Measurements from ENCODE around the gene SV2A.
"Not testable (repeated sequence)": the region's sequence is repeated elsewhere in the genome, so short reads cannot be mapped to it uniquely, and the experiment has no call there.

Gene SV2A

DNA sequence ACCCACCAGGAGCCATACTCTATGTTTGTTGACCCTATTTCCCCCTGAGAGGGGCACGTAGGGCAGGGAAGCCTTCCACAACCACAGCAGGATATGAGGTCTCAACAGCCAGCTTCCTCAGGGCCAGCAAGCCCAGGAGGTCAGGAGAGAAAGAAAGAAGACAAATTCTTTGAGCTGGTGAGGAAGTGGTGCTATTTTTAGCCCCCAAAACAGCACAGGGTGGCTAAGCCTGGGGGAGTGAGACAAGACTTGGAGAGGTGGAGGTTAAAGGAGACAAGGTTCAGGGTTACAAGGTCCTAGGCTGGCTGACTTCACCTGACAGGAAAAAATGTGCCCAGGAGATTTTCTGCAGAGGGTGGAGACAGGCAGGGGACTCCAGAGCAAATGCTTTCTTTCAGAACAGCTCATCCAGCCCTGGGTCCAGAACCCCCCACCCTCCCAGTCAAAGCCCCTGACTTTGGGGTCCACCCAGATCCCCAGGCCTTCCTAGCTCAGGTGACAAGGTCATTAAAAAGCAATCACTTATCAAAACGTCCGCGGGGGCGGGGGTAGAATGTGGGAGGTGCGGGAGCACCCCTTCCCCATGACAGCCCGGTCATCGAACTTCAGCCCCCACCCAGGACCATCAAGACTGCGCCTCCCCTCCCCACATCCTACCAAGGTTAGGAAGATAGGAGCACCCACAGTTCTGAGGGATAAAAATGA is 1.3 kb downstream of the SV2A start:
- Mint-ChIP-seq H3K27me3 (peaks cover 48% of the 10 kb centered on the region), H3K4me3 (peak overlapping the region; percentile 15), H3K36me3 (no peaks in the 10 kb centered on the region), H3K27ac (no peak overlapping the region), H3K4me1 (peaks cover 26% of the 10 kb centered on the region), H3K9me3 (no peaks in the 10 kb centered on the region)
- peak; percentile 35 for ATAC-seq

- H3K27ac Mint-ChIP-seq: no peak overlapping the region
- peaks cover 56% of the 10 kb centered on the region for H3K27me3 Mint-ChIP-seq
- H3K4me3 Mint-ChIP-seq: peak overlapping the region; percentile 15
- H3K9me3 Mint-ChIP-seq: no peaks in the 10 kb centered on the region
- H3K4me1 Mint-ChIP-seq: peaks cover 26% of the 10 kb centered on the region
- ATAC-seq: no peak
- no peaks in the 10 kb centered on the region for H3K36me3 Mint-ChIP-seq
Observed at GRCh38 chr1:149915429-149916192, 2.0 kb downstream of the SV2A start.

- peaks cover 65% of the 10 kb centered on the region for H3K27me3 Mint-ChIP-seq
- no peak overlapping the region for H3K27ac Mint-ChIP-seq
- no peak for ATAC-seq
- peaks cover 26% of the 10 kb centered on the region for H3K4me1 Mint-ChIP-seq
- no peak overlapping the region for H3K4me3 Mint-ChIP-seq
- H3K36me3 Mint-ChIP-seq: no peaks in the 10 kb centered on the region
- H3K9me3 Mint-ChIP-seq: no peaks in the 10 kb centered on the region
Observed at GRCh38 chr1:149914545-149914944, 3.1 kb downstream of the SV2A start.

DNA sequence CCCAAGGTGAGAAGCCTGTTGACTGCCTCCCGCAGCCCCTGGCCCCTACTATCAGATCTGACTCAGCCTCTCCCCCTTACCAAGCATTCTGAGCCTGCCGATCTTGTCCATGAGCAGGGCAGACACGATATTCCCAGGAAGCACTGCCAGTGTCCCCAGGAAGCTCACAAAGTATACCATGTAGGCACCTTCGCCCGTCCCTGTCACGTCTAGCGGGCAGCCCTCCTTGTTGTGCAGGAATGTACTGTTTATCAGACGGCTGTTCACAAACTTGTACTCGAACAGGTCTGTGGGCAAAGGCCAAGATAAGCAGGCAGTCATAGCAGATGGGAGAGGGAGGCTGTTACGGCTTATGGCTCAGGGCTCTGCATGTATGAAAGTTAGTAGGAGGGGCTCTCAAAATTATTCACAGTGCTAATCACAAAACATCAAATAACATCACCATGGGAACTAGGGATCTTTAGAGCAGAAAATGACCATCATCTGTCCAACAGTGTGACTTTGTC is 11.0 kb downstream of the SV2A start:
- Mint-ChIP-seq H3K9me3 (no peaks in the 10 kb centered on the region), H3K27me3 (peaks cover 40% of the 10 kb centered on the region), H3K36me3 (peaks cover 5% of the 10 kb centered on the region), H3K27ac (no peak overlapping the region), H3K4me3 (no peak overlapping the region), H3K4me1 (no peaks in the 10 kb centered on the region)
- no peak for ATAC-seq

DNA sequence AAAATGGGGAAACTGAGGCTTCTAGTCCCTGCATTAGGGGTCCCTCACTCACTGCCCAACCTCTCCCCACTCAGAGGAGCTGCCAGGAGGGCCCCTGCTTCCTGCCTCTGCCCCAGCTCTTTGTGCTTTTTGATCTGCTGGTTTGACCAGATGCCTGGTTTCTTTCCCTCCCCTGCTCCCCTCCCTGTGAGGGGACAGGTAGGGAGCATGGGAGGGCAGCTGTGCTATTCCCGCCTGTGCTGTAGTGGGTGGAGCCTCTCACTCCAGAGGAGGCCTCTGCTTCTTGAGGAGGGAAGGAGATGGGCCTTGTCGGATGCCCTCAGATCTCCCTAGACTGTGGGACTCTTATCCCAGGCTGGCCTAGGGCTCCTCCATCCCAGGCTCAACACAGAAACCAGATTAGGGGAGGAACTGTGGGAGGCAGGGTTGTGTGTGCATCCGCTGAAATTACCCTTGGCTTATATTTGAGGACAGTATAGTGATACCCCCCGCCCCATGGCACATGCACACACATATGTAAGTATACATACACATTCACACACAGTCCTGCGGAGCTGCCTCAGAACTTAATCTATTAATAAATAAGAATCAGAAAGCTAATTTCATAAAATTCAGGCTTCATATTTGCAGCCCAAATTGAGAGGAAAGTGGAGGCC is 13.7 kb downstream of the SV2A start:
- H3K27me3 Mint-ChIP-seq: peaks cover 14% of the 10 kb centered on the region
- ATAC-seq: no peak
- H3K27ac Mint-ChIP-seq: no peak overlapping the region
- H3K4me3 Mint-ChIP-seq: no peak overlapping the region
- peaks cover 5% of the 10 kb centered on the region for H3K36me3 Mint-ChIP-seq
- no peaks in the 10 kb centered on the region for H3K9me3 Mint-ChIP-seq
- peaks cover 11% of the 10 kb centered on the region for H3K4me1 Mint-ChIP-seq

DNA sequence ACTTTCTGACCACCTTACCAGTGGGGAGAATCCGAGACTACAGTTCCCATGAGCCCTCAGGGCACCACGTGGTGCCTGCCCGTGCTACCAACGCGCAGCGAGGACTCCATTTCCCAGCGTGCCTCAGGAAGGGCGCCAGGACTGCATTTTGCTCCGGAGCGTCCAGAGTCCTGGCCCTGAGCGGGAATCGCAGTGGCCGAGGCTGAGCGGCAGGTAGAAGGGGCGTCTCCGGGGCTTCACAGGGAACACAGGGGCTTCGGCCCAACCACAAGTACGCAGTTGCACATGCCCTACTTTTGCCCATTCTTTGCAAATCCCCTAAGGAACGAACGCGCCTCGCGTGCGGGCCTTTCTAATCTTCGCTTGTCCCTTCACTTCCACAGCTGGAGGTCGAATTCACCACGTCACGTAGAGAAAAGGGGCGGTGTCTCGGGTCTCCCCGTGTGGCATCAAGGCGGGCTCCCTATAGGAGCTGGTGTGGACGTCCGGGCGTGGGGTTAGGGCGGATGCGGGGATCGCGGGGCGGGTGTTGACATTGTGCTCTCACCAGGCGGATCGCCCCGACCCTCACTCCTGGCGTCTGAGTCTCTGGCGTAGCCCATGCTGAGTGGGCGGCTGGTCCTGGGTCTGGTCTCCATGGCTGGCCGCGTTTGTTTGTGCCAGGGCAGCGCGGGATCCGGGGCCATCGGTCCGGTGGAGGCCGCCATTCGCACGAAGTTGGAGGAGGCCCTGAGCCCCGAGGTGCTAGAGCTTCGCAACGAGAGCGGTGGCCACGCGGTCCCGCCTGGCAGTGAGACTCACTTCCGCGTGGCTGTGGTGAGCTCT is 18.0 kb downstream of the SV2A start, which contains the start of gene BOLA1:
Gene BOLA1, plus strand, starts transcription at position 109 of the 825 bp plus-strand sequence. Its CDS starts 492 bp downstream, at position 601.
- peaks cover 14% of the 10 kb centered on the region for H3K4me1 Mint-ChIP-seq

DNA sequence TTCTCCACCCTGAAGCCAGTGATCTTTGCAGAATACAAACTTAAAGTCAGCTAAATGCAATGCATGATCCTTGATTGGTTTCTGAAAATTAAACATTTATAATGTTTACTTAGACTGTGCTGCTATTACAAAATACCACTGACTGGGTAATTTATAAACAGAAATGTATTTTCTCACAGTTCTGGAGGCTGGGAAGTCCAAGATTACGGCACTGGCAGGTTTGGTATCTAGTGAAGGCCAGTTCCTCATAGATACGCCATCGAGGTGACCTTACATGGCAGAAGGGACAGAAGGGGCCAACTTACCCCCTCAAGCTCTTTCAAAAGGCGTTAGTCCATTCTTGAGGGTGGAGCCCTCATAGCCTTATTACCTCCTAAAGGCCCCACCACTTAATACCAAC is 21.1 kb downstream of the SV2A start:
- no peaks in the 10 kb centered on the region for H3K9me3 Mint-ChIP-seq
- no peak overlapping the region for H3K27ac Mint-ChIP-seq
- H3K36me3 Mint-ChIP-seq: no peaks in the 10 kb centered on the region
- ATAC-seq: no peak
- H3K27me3 Mint-ChIP-seq: no peaks in the 10 kb centered on the region
- H3K4me1 Mint-ChIP-seq: peaks cover 14% of the 10 kb centered on the region
- H3K4me3 Mint-ChIP-seq: no peak overlapping the region

More for the DNA sequence above, 18.0 kb downstream of the SV2A start, which contains the start of gene BOLA1:
- H3K4me3 Mint-ChIP-seq: peak within 1 kb of the TSS; percentile 81
- peak; percentile 99 for ATAC-seq
- no peaks in the 10 kb centered on the region for H3K27me3 Mint-ChIP-seq
- no peaks in the 10 kb centered on the region for H3K9me3 Mint-ChIP-seq
- H3K36me3 Mint-ChIP-seq: peaks cover 5% of the 10 kb centered on the region
- peak within 1 kb of the TSS; percentile 72 for H3K27ac Mint-ChIP-seq

DNA sequence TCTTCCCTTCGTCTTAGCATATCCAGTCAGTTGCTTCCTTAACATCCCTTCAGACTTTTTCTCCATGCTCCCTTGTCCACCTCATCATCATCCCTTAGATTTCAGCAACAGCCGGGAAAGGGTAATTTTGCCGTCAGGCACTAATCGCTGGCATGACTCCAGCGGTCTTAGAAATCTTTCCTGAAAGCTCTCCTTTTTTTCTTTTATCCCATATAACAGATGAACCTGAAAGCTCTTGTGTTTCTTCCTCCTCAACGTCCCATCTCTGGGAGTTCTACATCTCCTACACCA is 28.7 kb downstream of the SV2A start:
- Mint-ChIP-seq H3K27me3 (no peaks in the 10 kb centered on the region), H3K4me3 (no peak overlapping the region), H3K36me3 (no peaks in the 10 kb centered on the region), H3K4me1 (no peaks in the 10 kb centered on the region), H3K27ac (no peak overlapping the region), H3K9me3 (no peaks in the 10 kb centered on the region)
- ATAC-seq: no peak

DNA sequence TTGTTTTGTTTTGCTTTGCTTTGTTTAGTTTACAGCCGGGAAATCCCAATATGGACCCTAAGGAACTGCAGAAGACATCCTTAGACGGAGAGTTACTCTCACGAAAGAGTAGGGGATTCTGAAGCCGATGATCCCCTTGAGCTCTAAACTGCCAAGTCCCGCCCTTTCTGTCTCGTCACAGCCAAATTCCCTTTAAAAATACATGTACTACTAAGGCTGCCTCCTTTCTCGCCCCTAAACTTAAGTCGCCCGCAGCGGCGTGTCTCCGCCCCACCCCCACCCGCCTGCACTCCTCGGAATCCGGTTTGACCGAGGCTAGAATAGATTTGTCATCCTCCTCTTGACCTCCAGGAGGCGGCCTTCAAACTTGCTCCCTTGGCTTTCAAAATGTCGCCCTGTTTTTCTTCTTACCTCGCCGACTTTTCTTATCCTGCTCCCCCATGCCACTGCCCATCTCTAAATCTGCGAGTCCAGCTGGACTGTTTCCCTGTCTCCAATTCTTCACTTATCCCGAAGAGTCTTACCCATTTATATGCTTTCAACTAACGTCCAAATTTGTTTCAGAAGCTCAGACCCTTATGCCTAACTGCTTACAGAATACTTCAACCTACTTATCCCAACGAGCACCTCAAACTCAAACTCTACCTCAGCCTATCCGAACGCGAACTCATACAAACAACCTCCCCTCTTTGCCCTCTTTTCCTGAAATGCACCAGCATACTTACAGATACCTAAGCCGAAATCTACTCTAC is 29.2 kb downstream of the SV2A start:
- Mint-ChIP-seq H3K4me3 (no peak overlapping the region), H3K4me1 (no peaks in the 10 kb centered on the region), H3K9me3 (no peaks in the 10 kb centered on the region), H3K27ac (no peak overlapping the region), H3K27me3 (no peaks in the 10 kb centered on the region), H3K36me3 (no peaks in the 10 kb centered on the region)
- peak; percentile 28 for ATAC-seq

- Mint-ChIP-seq H3K4me1 (no peaks in the 10 kb centered on the region), H3K36me3 (no peaks in the 10 kb centered on the region), H3K27ac (no peak overlapping the region), H3K27me3 (no peaks in the 10 kb centered on the region), H3K9me3 (no peaks in the 10 kb centered on the region), H3K4me3 (no peak overlapping the region)
- peak; percentile 79 for ATAC-seq
Observed at GRCh38 chr1:149887456-149888246, 30.0 kb downstream of the SV2A start.

GRCh38 chr1:149887196-149887455 is 30.5 kb downstream of the SV2A start:
- ATAC-seq, H3K36me3 Mint-ChIP-seq, H3K27ac Mint-ChIP-seq, H3K9me3 Mint-ChIP-seq, H3K27me3 Mint-ChIP-seq, H3K4me3 Mint-ChIP-seq, H3K4me1 Mint-ChIP-seq: not testable (repeated sequence)

- no peaks in the 10 kb centered on the region for H3K9me3 Mint-ChIP-seq
- H3K4me1 Mint-ChIP-seq: peaks cover 6% of the 10 kb centered on the region
- peak; percentile 89 for ATAC-seq
- H3K4me3 Mint-ChIP-seq: no peak overlapping the region
- no peaks in the 10 kb centered on the region for H3K36me3 Mint-ChIP-seq
- no peaks in the 10 kb centered on the region for H3K27me3 Mint-ChIP-seq
- H3K27ac Mint-ChIP-seq: no peak overlapping the region
Observed at GRCh38 chr1:149886396-149887195, 31.0 kb downstream of the SV2A start.

DNA sequence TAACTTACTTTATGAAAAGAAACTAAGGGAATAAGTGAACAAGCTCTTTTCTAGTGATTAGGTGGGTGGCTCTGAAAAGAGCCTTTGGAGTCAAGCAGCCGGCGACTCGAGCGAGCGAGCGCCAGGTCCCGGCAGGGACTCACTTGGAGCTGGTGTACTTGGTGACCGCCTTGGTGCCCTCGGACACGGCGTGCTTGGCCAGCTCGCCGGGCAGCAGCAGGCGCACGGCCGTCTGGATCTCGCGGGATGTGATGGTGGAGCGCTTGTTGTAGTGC is 31.6 kb downstream of the SV2A start:
- H3K4me1 Mint-ChIP-seq, H3K9me3 Mint-ChIP-seq, H3K36me3 Mint-ChIP-seq, H3K27ac Mint-ChIP-seq, H3K4me3 Mint-ChIP-seq, H3K27me3 Mint-ChIP-seq, ATAC-seq: not testable (repeated sequence)
